Natural killer cell (primary cell): Measurements from ENCODE around the gene KNCN. TPM values are rescaled to one million over a fixed set of nuclear protein-coding genes. Genes with fewer than 3 reads are reported as not detected.

Source experiments
- ATAC-seq, 3 donors: fragments of 150-1000 bp in 2 of 3; fragments of 200-7000 bp in 1 of 3; cut with Tn5 transposase; 1 replicate in 1 of 3; 2 replicates in 2 of 3; pipeline ENCODE4 v1.10.0; 2021; ENCODE audit warnings: mild to moderate bottlenecking in 2 of 3, moderate library complexity in 2 of 3
- DNase-seq, 2 donors: peaks; one replicate each; pipeline versions ENCODE4 v3.0.0 to v3.0.0-alpha.2; 2013 to 2021; ENCODE audit warnings: mixed read lengths in 1 of 2
- H3K27ac ChIP-seq: one replicate; pipeline ENCODE4 v1.5.1; 2013; ENCODE audit warnings: mild to moderate bottlenecking, low read length
- H3K27me3 ChIP-seq: one replicate; pipeline ENCODE4 v1.6.1; 2013; ENCODE audit warnings: low read length; ENCODE audit not compliant: control insufficient read depth, insufficient read depth
- H3K36me3 ChIP-seq: one replicate; pipeline ENCODE4 v1.6.1; 2013; ENCODE audit warnings: low read length; ENCODE audit not compliant: control insufficient read depth, insufficient read depth
- H3K4me1 ChIP-seq: one replicate; pipeline ENCODE4 v1.6.1; 2013; ENCODE audit warnings: low read length; ENCODE audit not compliant: control insufficient read depth, insufficient read depth
- H3K4me3 ChIP-seq: one replicate; pipeline ENCODE4 v1.5.1; 2013; ENCODE audit warnings: low read length
- H3K9me3 ChIP-seq: one replicate; pipeline ENCODE4 v1.6.1; 2013; ENCODE audit warnings: low read length; ENCODE audit not compliant: control insufficient read depth, insufficient read depth
- H3K27ac Mint-ChIP-seq, 2 donors: one replicate each; pipeline ENCODE4 v1.8.0; 2022; ENCODE audit warnings: mild to moderate bottlenecking in 2 of 2, mixed read lengths in 2 of 2, moderate library complexity in 1 of 2
- H3K27me3 Mint-ChIP-seq, 2 donors: one replicate each; pipeline ENCODE4 v1.8.0; 2022; ENCODE audit warnings: low read depth in 2 of 2, mixed read lengths in 2 of 2
- H3K36me3 Mint-ChIP-seq: one replicate; pipeline ENCODE4 v1.8.0; 2022; ENCODE audit warnings: mixed read lengths
- H3K4me1 Mint-ChIP-seq, 2 donors: one replicate each; pipeline ENCODE4 v1.8.0; 2022; ENCODE audit warnings: mixed read lengths in 2 of 2
- H3K4me3 Mint-ChIP-seq: one replicate; pipeline ENCODE4 v1.8.0; 2022; ENCODE audit warnings: mild to moderate bottlenecking, moderate library complexity, mixed read lengths
- H3K9me3 Mint-ChIP-seq, 2 donors: one replicate each; pipeline ENCODE4 v1.8.0; 2022; ENCODE audit warnings: mixed read lengths in 2 of 2
- CTCF ChIP-seq: fragments of 200-600 bp; IDR thresholded peaks from one replicate; pipeline ENCODE4 v1.8.0; 2022; ENCODE audit warnings: antibody characterized with exemption
- WGBS: methylation state at CpG from one replicate; pipeline ENCODE4 v1.1.7; 2013; ENCODE audit warnings: missing lambda C conversion rate; ENCODE audit not compliant: insufficient coverage; 5-methylcytosine and 5-hydroxymethylcytosine counted together
- intact Hi-C: fragments of 100-400 bp; cut with micrococcal nuclease; formaldehyde crosslinking; loops from one replicate; pipeline ENCODE4 v1.14.2; 2022
- total RNA-seq, 4 donors: library from RNA; stranded (reverse); fragments of 120-200 nt in 1 of 4; gene quantifications; one replicate each; pipeline versions ENCODE4 v1.2.3 to v1.2.4, GENCODE V29; 2013 to 2022

Gene KNCN
- total RNA-seq, 3 donors from 2014 or later (not counting 1 experiment from before 2014, with no cell fraction given) = 0.20 TPM; not detected in 2

DNA sequence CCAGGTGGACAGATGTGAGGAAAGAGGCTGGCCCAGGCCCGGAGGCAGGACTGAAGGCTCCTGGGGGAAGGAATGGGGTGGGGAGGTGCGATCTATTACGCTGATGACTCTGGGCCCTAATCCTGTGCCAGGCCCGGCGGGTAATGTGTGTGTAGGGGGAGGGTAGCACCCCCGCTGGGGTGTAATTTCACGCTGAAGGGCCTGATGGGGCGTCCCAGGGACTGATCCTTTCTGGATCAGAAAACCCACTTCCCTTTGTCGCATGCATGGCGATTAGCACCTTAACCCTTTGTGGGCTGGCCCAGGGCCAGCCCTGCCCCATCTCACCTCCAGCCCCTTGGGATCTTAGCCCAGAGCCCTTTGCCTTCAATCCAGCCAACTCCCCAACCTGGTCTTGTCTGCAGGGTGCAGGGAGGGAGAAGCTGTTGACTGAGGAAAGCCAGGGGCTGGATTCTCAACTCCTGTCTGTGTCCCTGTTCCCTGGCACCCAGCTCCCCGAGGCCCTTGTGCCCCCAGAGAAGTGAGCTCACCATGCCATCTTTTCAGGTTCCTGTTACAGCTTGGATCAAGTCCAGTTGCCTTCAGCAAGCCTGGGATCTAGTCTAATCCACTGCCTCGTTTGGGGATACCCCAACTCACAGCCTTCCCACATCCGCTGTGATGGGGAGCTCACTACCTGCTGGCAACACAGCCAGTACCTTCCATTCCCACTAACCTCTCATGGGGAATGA lies 26.0 kb downstream of the KNCN start:
- WGBS = 70% methylated on average over 13 of the region's 13 CpGs
- Mint-ChIP-seq H3K4me3 (no peak overlapping the region), H3K27ac (no peak overlapping the region), H3K27me3 (peaks cover 29 to 33% of the 10 kb centered on the region in 2 donors), H3K9me3 (no peaks in the 10 kb centered on the region), H3K36me3 (no peaks in the 10 kb centered on the region), H3K4me1 (no peaks in the 10 kb centered on the region)
- Histone ChIP-seq H3K4me3 (no peak overlapping the region), H3K27me3 (peaks cover 6% of the 10 kb centered on the region), H3K9me3 (no peaks in the 10 kb centered on the region), H3K36me3 (no peaks in the 10 kb centered on the region), H3K4me1 (no peaks in the 10 kb centered on the region), H3K27ac (no peak overlapping the region)
- no peak for ATAC-seq
- intact Hi-C loops = no loop called here
- no peak for TF ChIP-seq CTCF
- DNase-seq = no peak

- no peaks in the 10 kb centered on the region for H3K9me3 ChIP-seq
- TF ChIP-seq CTCF = no peak
- no peak overlapping the region for H3K27ac ChIP-seq
- DNase-seq (no peak), ATAC-seq (no peak)
- H3K9me3 Mint-ChIP-seq = no peaks in the 10 kb centered on the region
- no peak overlapping the region for H3K4me3 ChIP-seq
- H3K27ac Mint-ChIP-seq = no peak overlapping the region
- WGBS = 90% methylated on average over 5 of the region's 5 CpGs
- H3K36me3 ChIP-seq = no peaks in the 10 kb centered on the region
- H3K27me3 ChIP-seq = peaks cover 6% of the 10 kb centered on the region
- no peaks in the 10 kb centered on the region for H3K36me3 Mint-ChIP-seq
- no peaks in the 10 kb centered on the region for H3K4me1 ChIP-seq
- no peak overlapping the region for H3K4me3 Mint-ChIP-seq
- peaks cover 29 to 35% of the 10 kb centered on the region in 2 donors for H3K27me3 Mint-ChIP-seq
- intact Hi-C loops = no loop called here
- H3K4me1 Mint-ChIP-seq = no peaks in the 10 kb centered on the region
These were observed 26.6 kb downstream of the KNCN start for GRCh38 chr1:46524843-46525242.

- H3K9me3 ChIP-seq = no peaks in the 10 kb centered on the region
- Mint-ChIP-seq H3K4me3 (no peak overlapping the region), H3K9me3 (no peaks in the 10 kb centered on the region), H3K27me3 (peaks cover 26 to 28% of the 10 kb centered on the region in 2 donors), H3K27ac (no peak overlapping the region), H3K4me1 (no peaks in the 10 kb centered on the region), H3K36me3 (no peaks in the 10 kb centered on the region)
- no peak for TF ChIP-seq CTCF
- no peak overlapping the region for H3K27ac ChIP-seq
- WGBS = 92% methylated on average over 11 of the region's 11 CpGs
- no peaks in the 10 kb centered on the region for H3K4me1 ChIP-seq
- ATAC-seq = no peak
- peaks cover 6% of the 10 kb centered on the region for H3K27me3 ChIP-seq
- DNase-seq = no peak
- no peak overlapping the region for H3K4me3 ChIP-seq
- H3K36me3 ChIP-seq = no peaks in the 10 kb centered on the region
- intact Hi-C loops = no loop called here
These were observed 27.7 kb downstream of the KNCN start for GRCh38 chr1:46523496-46524353.
